ENCODE results near the gene IGDCC3. TPM values are rescaled to one million over a fixed set of nuclear protein-coding genes. Genes with fewer than 3 reads are reported as not detected.

Gene IGDCC3
- total and polyA plus RNA-seq, 2 of the 8 experiments (the other 6 are each of a cell fraction or from before 2014, with no cell fraction given), result 26.8 to 45.7 TPM

- Histone ChIP-seq H3K36me3 (ENCODE audit: control insufficient read depth in 2 of 4, insufficient read depth in 4 of 4, low read length in 3 of 4) (no peaks in the 10 kb centered on the region), H3K23ac (ENCODE audit: insufficient read length) (no peak overlapping the region), H2AK5ac (ENCODE audit: low read depth, low read length) (peak overlapping the region; percentile 46; the same call in 1 of the 2 replicates), H2BK15ac (ENCODE audit: low read length) (no peak overlapping the region; the same call in 1 of the 2 replicates), H2BK12ac (ENCODE audit: low read depth, low read length) (peak overlapping the region; percentile 72), H3K79me2 (ENCODE audit: control insufficient read depth in 1 of 2, insufficient read depth in 2 of 2, low read length in 2 of 2) (peaks cover 0 to 3% of the 10 kb centered on the region in 2 experiments; a peak in 1 of 4 replicates), H3K9me3 (ENCODE audit: insufficient read depth in 2 of 2, low read depth in 1 of 2, low read length in 1 of 2) (no peaks in the 10 kb centered on the region), H3K14ac (ENCODE audit: insufficient read length) (no peak overlapping the region), H3K4me1 (replicated peaks in 1 of 4; ENCODE audit: control insufficient read depth in 3 of 4, insufficient read depth in 4 of 4, low read length in 3 of 4) (peaks cover 18 to 35% (median 26%) of the 10 kb centered on the region in 4 experiments), H4K91ac (replicated peaks; ENCODE audit: insufficient read length, low read length) (peak overlapping the region; percentile 32), H3K4me2 (ENCODE audit: insufficient read depth in 1 of 2, low read depth in 2 of 2, low read length in 2 of 2) (peak overlapping the region; percentile 9 to 15; a peak in 3 of 4 replicates), H3K4ac (replicated peaks; ENCODE audit: insufficient read length, low read depth, low read length) (no peak overlapping the region), H2BK20ac (ENCODE audit: low read length) (peak overlapping the region; percentile 72; the same call in 1 of the 2 replicates), H3K56ac (replicated peaks; ENCODE audit: insufficient read length, low read depth, low read length) (no peak overlapping the region), H4K8ac (ENCODE audit: extremely low read depth, insufficient read depth, low read length) (no peak overlapping the region), H4K20me1 (replicated peaks in 1 of 2; ENCODE audit: control insufficient read depth in 1 of 2, insufficient read depth in 2 of 2, low read length in 2 of 2) (peaks cover 2 to 3% of the 10 kb centered on the region in 2 experiments), H3K18ac (ENCODE audit: extremely low read depth, low read length) (peak overlapping the region; percentile 24), H3K27me3 (replicated peaks in 1 of 4; ENCODE audit: control insufficient read depth in 3 of 4, extremely low read depth in 1 of 4, insufficient read depth in 3 of 4, low read length in 3 of 4) (peaks cover 0 to 13% (median 6%) of the 10 kb centered on the region in 4 experiments; a peak in 5 of 7 replicates), H3K79me1 (ENCODE audit: low read depth, low read length) (no peaks in the 10 kb centered on the region), H3K27ac (ENCODE audit: low read depth, low read length) (no peak overlapping the region), H2BK120ac (replicated peaks; ENCODE audit: low read depth, low read length) (no peak overlapping the region), H3K9ac (replicated peaks in 1 of 4; ENCODE audit: extremely low read depth in 1 of 4, low read depth in 3 of 4, low read length in 3 of 4) (no peak overlapping the region; a peak in 1 of 7 replicates), H3K23me2 (ENCODE audit: low read depth, low read length) (no peaks in the 10 kb centered on the region; the same call in 1 of the 2 replicates), H3K4me3 (ENCODE audit: extremely low read depth in 1 of 4, insufficient read depth in 2 of 4, low read depth in 3 of 4, low read length in 4 of 4) (peak overlapping the region in 1 of 4 experiments; percentile 0; a peak in 1 of 8 replicates), H2BK5ac (ENCODE audit: low read depth, low read length) (peak overlapping the region; percentile 60; the same call in 1 of the 2 replicates), H2AFZ (ENCODE audit: low read length) (no peak overlapping the region), H4K5ac (ENCODE audit: insufficient read length, low read depth, low read length) (no peak overlapping the region)
- POLR2A ChIA-PET (ENCODE audit: partially characterized antibody), result interaction anchor here (0.6 to 5.6 kb wide), 11 partner anchors 10 to 727 kb away, joined by 3 to 29 read pairs (median 4); partner anchors contain the start of genes IGDCC3 and RNU5B-1
- FAIRE-seq, result no peak
- CTCF ChIA-PET (ENCODE audit: partially characterized antibody), result interaction anchor here (0.6 to 3.7 kb wide), 11 partner anchors 12 to 798 kb away, joined by 3 to 18 read pairs (median 3); no protein-coding TSS in a partner anchor
- TF ChIP-seq USF2 (IDR thresholded peaks at IDR 0.05; ENCODE audit: low read length) (no peak; the same call in 1 of the 2 replicates), GABPA (IDR thresholded peaks at IDR 0.05; ENCODE audit: borderline replicate concordance, insufficient read depth, low read length) (no peak), E2F6 (IDR thresholded peaks at IDR 0.05) (peak; percentile 93), MAX (IDR thresholded peaks at IDR 0.05) (peak; percentile 97), TEAD4 (IDR thresholded peaks at IDR 0.05; ENCODE audit: low read depth, low read length) (no peak), ASH2L (IDR thresholded peaks at IDR 0.05; ENCODE audit: low read length) (peak; percentile 66), RXRA (IDR thresholded peaks at IDR 0.05; ENCODE audit: insufficient read depth, low read depth, low read length) (no peak), CHD1 (IDR thresholded peaks at IDR 0.05; ENCODE audit: low read depth, low read length) (no peak)
- WGBS, 2 experiments (ENCODE audit: extremely low coverage in 1 of 2, insufficient coverage in 1 of 2, insufficient read length in 1 of 2, insufficient replicate concordance in 2 of 2, low coverage in 1 of 2, low lambda C conversion rate in 2 of 2, missing lambda C conversion rate in 1 of 2), result 42% methylated on average over 32 of the region's 32 CpGs; no CpG with 5 or more reads in 1 of the 2 experiments
- DNase-seq (ENCODE audit: low read depth in 1 of 2, low spot score in 2 of 2), result peak in 1 of 2 experiments; percentile 66
Observed at GRCh38 chr15:65361708-65362459, 15.9 kb downstream of the IGDCC3 start.

Data from H1 (cell line).